Sigmoid colon (tissue), 7 donors: ENCODE results near the gene SIGLEC9. TPM values are rescaled to one million over a fixed set of nuclear protein-coding genes. Genes with fewer than 3 reads are reported as not detected.

ENCODE experiments used
- DNase-seq: peaks from one replicate; pipeline ENCODE4 v3.0.0-alpha.2; 2019
- H3K27ac ChIP-seq, 4 donors: fragments of 200-600 bp; sonication (generic); one replicate each; pipeline ENCODE4 v1.5.1; 2016 to 2019; ENCODE audit warnings: mild to moderate bottlenecking in 1 of 4
- H3K27me3 ChIP-seq, 3 donors: fragments of 200-600 bp; sonication (generic); one replicate each; pipeline ENCODE4 v1.5.1; 2019; ENCODE audit warnings: mild to moderate bottlenecking in 1 of 3
- H3K36me3 ChIP-seq, 4 donors: fragments of 200-600 bp; sonication (generic); one replicate each; pipeline ENCODE4 v1.5.1; 2016 to 2019
- H3K4me1 ChIP-seq, 4 donors: fragments of 200-600 bp; sonication (generic); one replicate each; pipeline ENCODE4 v1.5.1; 2017 to 2019
- H3K4me3 ChIP-seq, 4 donors: fragments of 200-600 bp; sonication (generic); one replicate each; pipeline ENCODE4 v1.5.1; 2017 to 2019; ENCODE audit warnings: mild to moderate bottlenecking in 2 of 4, moderate library complexity in 1 of 4
- H3K9me3 ChIP-seq, 4 donors: fragments of 200-600 bp in 3 of 4; sonication (generic) in 3 of 4; one replicate each; pipeline versions ENCODE4 v1.5.1 to v1.6.1; 2013 to 2019
- CTCF ChIP-seq, 4 experiments: fragments of 450-650 bp in 3 of 4; fragments of 200-600 bp in 1 of 4; IDR thresholded peaks; one replicate each; pipeline ENCODE4 v1.5.1; 2016 to 2019; ENCODE audit warnings: antibody characterized with exemption in 4 of 4, mild to moderate bottlenecking in 3 of 4, moderate library complexity in 2 of 4
- EP300 ChIP-seq, 4 donors: sonication (generic); formaldehyde crosslinking; IDR thresholded peaks; one replicate each; pipeline ENCODE4 v1.6.1; 2017; ENCODE audit warnings: antibody characterized with exemption in 4 of 4
- POLR2A ChIP-seq, 2 donors: fragments of 450-650 bp; IDR thresholded peaks; one replicate each; pipeline ENCODE4 v1.6.1; 2016; ENCODE audit warnings: antibody characterized with exemption in 2 of 2, mild to moderate bottlenecking in 2 of 2, moderate library complexity in 2 of 2
- POLR2AphosphoS5 ChIP-seq, 4 donors: sonication (generic); formaldehyde crosslinking; IDR thresholded peaks; one replicate each; pipeline ENCODE4 v1.6.1; 2017; ENCODE audit warnings: antibody characterized with exemption in 4 of 4
- WGBS, 2 donors: extraction: QIAGEN DNeasy Blood & Tissue Kit; methylation state at CpG; one replicate each; pipeline ENCODE4 v1.1.7; 2013; 5-methylcytosine and 5-hydroxymethylcytosine counted together
- intact Hi-C: fragments of 100-400 bp; cut with DNase I; formaldehyde crosslinking; loops from one replicate; pipeline ENCODE4 v1.15.1; 2023
- polyA plus RNA-seq, 3 donors: library from polyadenylated mRNA; stranded (reverse); fragments of 200-250 nt; gene quantifications; one replicate each; pipeline ENCODE4 v1.2.3, GENCODE V29; 2013
- total RNA-seq, 4 donors: library from RNA; depleted of rRNA; stranded (reverse); fragments of >200 nt; gene quantifications; one replicate each; pipeline ENCODE4 v1.1.0, GENCODE V29; 2016
- donor health status: healthy with polysubstance abuse.
- donor health status: Bipolar disorder and iron deficiency.
- donor health status: healthy.

SIGLEC9 gene
- total and polyA plus RNA-seq, 7 donors: 2.4 to 9.5 (median 5.4) TPM

- no peak for TF ChIP-seq CTCF (IDR thresholded peaks at IDR 0.05)
- TF ChIP-seq POLR2AphosphoS5 (IDR thresholded peaks at IDR 0.05): no peak
- TF ChIP-seq POLR2A (IDR thresholded peaks at IDR 0.05): no peak
- TF ChIP-seq EP300 (IDR thresholded peaks at IDR 0.05): no peak
- Histone ChIP-seq H3K4me1 (no peaks in the 10 kb centered on the region), H3K4me3 (no peak overlapping the region), H3K27me3 (peaks cover 0 to 4% (median 0%) of the 10 kb centered on the region in 3 donors), H3K36me3 (no peaks in the 10 kb centered on the region), H3K27ac (no peak overlapping the region), H3K9me3 (no peaks in the 10 kb centered on the region)
- intact Hi-C loops: no loop called here
- WGBS, 2 donors: 75 to 84% methylated on average over 6 of the region's 6 CpGs
- DNase-seq: no peak
Observed at GRCh38 chr19:51114087-51114729, 10.5 kb upstream of the SIGLEC9 start.

- intact Hi-C loops: no loop called here
Observed at GRCh38 chr19:51116736-51117286, 7.9 kb upstream of the SIGLEC9 start.

GRCh38 chr19:51119101-51119500, 5.6 kb upstream of the SIGLEC9 start:
- H3K36me3 ChIP-seq: no peaks in the 10 kb centered on the region
- no peak overlapping the region for H3K4me3 ChIP-seq
- peaks cover 0 to 13% (median 0%) of the 10 kb centered on the region in 3 donors for H3K27me3 ChIP-seq
- no peaks in the 10 kb centered on the region for H3K9me3 ChIP-seq
- WGBS, 2 donors: 57 to 70% methylated on average over 4 of the region's 4 CpGs
- intact Hi-C loops: no loop called here
- peak; percentile 32 for DNase-seq
- no peak for TF ChIP-seq EP300 (IDR thresholded peaks at IDR 0.05)
- H3K27ac ChIP-seq: no peak overlapping the region
- no peaks in the 10 kb centered on the region for H3K4me1 ChIP-seq

More at GRCh38 chr19:51116736-51117286, 7.9 kb upstream of the SIGLEC9 start:
- TF ChIP-seq POLR2AphosphoS5 (IDR thresholded peaks at IDR 0.05) (no peak), POLR2A (IDR thresholded peaks at IDR 0.05) (no peak), EP300 (IDR thresholded peaks at IDR 0.05) (no peak), CTCF (IDR thresholded peaks at IDR 0.05) (no peak)
- DNase-seq: no peak
- Histone ChIP-seq H3K4me3 (no peak overlapping the region), H3K27me3 (peaks cover 0 to 4% (median 0%) of the 10 kb centered on the region in 3 donors), H3K27ac (no peak overlapping the region), H3K9me3 (no peaks in the 10 kb centered on the region), H3K4me1 (no peaks in the 10 kb centered on the region), H3K36me3 (no peaks in the 10 kb centered on the region)
- 59 to 80% methylated on average over 6 of the region's 6 CpGs for WGBS, 2 donors

GRCh38 chr19:51119611-51120010, 5.1 kb upstream of the SIGLEC9 start:
- Histone ChIP-seq H3K27me3 (peaks cover 0 to 13% (median 0%) of the 10 kb centered on the region in 3 donors), H3K9me3 (no peaks in the 10 kb centered on the region), H3K36me3 (no peaks in the 10 kb centered on the region), H3K4me3 (no peak overlapping the region), H3K4me1 (no peaks in the 10 kb centered on the region), H3K27ac (no peak overlapping the region)
- intact Hi-C loops: no loop called here
- 77 to 89% methylated on average over 6 of the region's 6 CpGs for WGBS, 2 donors
- DNase-seq: peak; percentile 45
- TF ChIP-seq CTCF (IDR thresholded peaks at IDR 0.05): no peak
- TF ChIP-seq EP300 (IDR thresholded peaks at IDR 0.05): no peak
- no peak for TF ChIP-seq POLR2A (IDR thresholded peaks at IDR 0.05)
- TF ChIP-seq POLR2AphosphoS5 (IDR thresholded peaks at IDR 0.05): no peak

GRCh38 chr19:51120160-51120559, 4.5 kb upstream of the SIGLEC9 start:
- H3K27me3 ChIP-seq: peaks cover 0 to 16% (median 0%) of the 10 kb centered on the region in 3 donors
- no peaks in the 10 kb centered on the region for H3K36me3 ChIP-seq
- H3K9me3 ChIP-seq: no peaks in the 10 kb centered on the region
- intact Hi-C loops: no loop called here
- H3K27ac ChIP-seq: no peak overlapping the region
- no peaks in the 10 kb centered on the region for H3K4me1 ChIP-seq
- WGBS, 2 donors: 76 to 85% methylated on average over 6 of the region's 6 CpGs
- no peak for DNase-seq
- H3K4me3 ChIP-seq: no peak overlapping the region
- no peak for TF ChIP-seq EP300 (IDR thresholded peaks at IDR 0.05)
- no peak for TF ChIP-seq POLR2AphosphoS5 (IDR thresholded peaks at IDR 0.05)
- no peak for TF ChIP-seq POLR2A (IDR thresholded peaks at IDR 0.05)
- TF ChIP-seq CTCF (IDR thresholded peaks at IDR 0.05): no peak
